Measurements from ENCODE around the gene CCDC69.
"Not testable (repeated sequence)": the region's sequence is repeated elsewhere in the genome, so short reads cannot be mapped to it uniquely, and the experiment has no call there.

Gene CCDC69

GRCh38 chr5:151236888-151237287, 13.0 kb upstream of the CCDC69 start:
- Histone ChIP-seq H3K4me2 (ENCODE audit: low read length) (no peak overlapping the region), H3K9me3 (ENCODE audit: low read length) (no peaks in the 10 kb centered on the region), H3K36me3 (ENCODE audit: insufficient read depth, low read length) (peaks cover 5% of the 10 kb centered on the region; the same call in 1 of the 2 replicates), H3K9ac (ENCODE audit: low read length) (no peak overlapping the region), H4K20me1 (ENCODE audit: insufficient read depth, low read length) (no peaks in the 10 kb centered on the region), H3K9me2 (ENCODE audit: low read depth, low read length) (no peaks in the 10 kb centered on the region), H3K4me1 (ENCODE audit: insufficient read depth, low read length, severe bottlenecking) (peaks cover 79% of the 10 kb centered on the region), H3F3A (ENCODE audit: insufficient read depth, low read length) (no peaks in the 10 kb centered on the region; the same call in 1 of the 2 replicates), H3K4me3 (ENCODE audit: low read depth, low read length, poor library complexity, severe bottlenecking) (no peak overlapping the region), H3K79me2 (ENCODE audit: insufficient read depth, low read length) (no peaks in the 10 kb centered on the region), H3K27me3 (ENCODE audit: insufficient read depth, low read length) (no peaks in the 10 kb centered on the region), H2AFZ (ENCODE audit: low read length) (no peak overlapping the region), H3K27ac (ENCODE audit: low read depth, low read length, poor library complexity, severe bottlenecking) (peak overlapping the region; percentile 90)
- TF ChIP-seq EZH2 (IDR thresholded peaks at IDR 0.05; ENCODE audit: borderline replicate concordance, low read length): no peak
- TF ChIP-seq CTCF (IDR thresholded peaks at IDR 0.05; ENCODE audit: low read length): no peak

- H2AFZ ChIP-seq (ENCODE audit: low read length); H3F3A ChIP-seq (ENCODE audit: insufficient read depth, low read length); H4K20me1 ChIP-seq (ENCODE audit: insufficient read depth, low read length); H3K9me2 ChIP-seq (ENCODE audit: low read depth, low read length); H3K36me3 ChIP-seq (ENCODE audit: insufficient read depth, low read length); H3K9me3 ChIP-seq (ENCODE audit: low read length); H3K27me3 ChIP-seq (ENCODE audit: insufficient read depth, low read length); H3K79me2 ChIP-seq (ENCODE audit: insufficient read depth, low read length): not testable (repeated sequence)
- H3K27ac ChIP-seq (ENCODE audit: low read depth, low read length, poor library complexity, severe bottlenecking): peak overlapping the region; percentile 95
- H3K4me2 ChIP-seq (ENCODE audit: low read length): peak overlapping the region; percentile 61
- H3K4me1 ChIP-seq (ENCODE audit: insufficient read depth, low read length, severe bottlenecking): peaks cover 72% of the 10 kb centered on the region
- H3K4me3 ChIP-seq (ENCODE audit: low read depth, low read length, poor library complexity, severe bottlenecking): peak overlapping the region; percentile 37
- H3K9ac ChIP-seq (ENCODE audit: low read length): peak overlapping the region; percentile 70
Observed at GRCh38 chr5:151235239-151235571, 11.3 kb upstream of the CCDC69 start.

GRCh38 chr5:151234476-151235238, 10.8 kb upstream of the CCDC69 start:
- H3K27me3 ChIP-seq (ENCODE audit: insufficient read depth, low read length): no peaks in the 10 kb centered on the region
- no peaks in the 10 kb centered on the region for H3K9me3 ChIP-seq (ENCODE audit: low read length)
- H3K79me2 ChIP-seq (ENCODE audit: insufficient read depth, low read length): no peaks in the 10 kb centered on the region
- peaks cover 2% of the 10 kb centered on the region; the same call in 1 of the 2 replicates for H3K36me3 ChIP-seq (ENCODE audit: insufficient read depth, low read length)
- peaks cover 71% of the 10 kb centered on the region for H3K4me1 ChIP-seq (ENCODE audit: insufficient read depth, low read length, severe bottlenecking)
- H3K27ac ChIP-seq (ENCODE audit: low read depth, low read length, poor library complexity, severe bottlenecking): peak overlapping the region; percentile 95
- peak overlapping the region; percentile 37 for H3K4me3 ChIP-seq (ENCODE audit: low read depth, low read length, poor library complexity, severe bottlenecking)
- H3F3A ChIP-seq (ENCODE audit: insufficient read depth, low read length): no peaks in the 10 kb centered on the region; the same call in 1 of the 2 replicates
- peak overlapping the region; percentile 61 for H3K4me2 ChIP-seq (ENCODE audit: low read length)
- TF ChIP-seq CTCF (IDR thresholded peaks at IDR 0.05; ENCODE audit: low read length) (no peak), EZH2 (IDR thresholded peaks at IDR 0.05; ENCODE audit: borderline replicate concordance, low read length) (no peak)
- H2AFZ ChIP-seq (ENCODE audit: low read length): no peak overlapping the region
- H4K20me1 ChIP-seq (ENCODE audit: insufficient read depth, low read length): no peaks in the 10 kb centered on the region
- H3K9me2 ChIP-seq (ENCODE audit: low read depth, low read length): no peaks in the 10 kb centered on the region
- H3K9ac ChIP-seq (ENCODE audit: low read length): peak overlapping the region; percentile 70

All from OCI-LY1 (cell line).